Parathyroid adenoma (tissue), 2 donors: ENCODE results near the gene PTPN4.

ENCODE experiments used
- H2AFZ ChIP-seq: fragments of 300-600 bp; sonication (generic); one replicate; pipeline ENCODE4 v1.7.0; 2017; ENCODE audit warnings: antibody characterized with exemption, mild to moderate bottlenecking
- H3K27ac ChIP-seq: fragments of 300-600 bp; sonication (generic); one replicate; pipeline ENCODE4 v1.7.0; 2017
- H3K27me3 ChIP-seq: fragments of 300-600 bp; sonication (generic); one replicate; pipeline ENCODE4 v1.7.0; 2017; ENCODE audit warnings: low read length; ENCODE audit not compliant: control insufficient read depth, insufficient read depth
- H3K36me3 ChIP-seq: fragments of 300-600 bp; sonication (generic); one replicate; pipeline ENCODE4 v1.7.0; 2017; ENCODE audit warnings: low read length; ENCODE audit not compliant: control insufficient read depth, insufficient read depth
- H3K4me1 ChIP-seq: fragments of 300-600 bp; sonication (generic); one replicate; pipeline ENCODE4 v1.7.0; 2017; ENCODE audit warnings: control low read depth
- H3K4me2 ChIP-seq: fragments of 300-600 bp; sonication (generic); one replicate; pipeline ENCODE4 v1.7.0; 2017; ENCODE audit warnings: low read length
- H3K4me3 ChIP-seq: fragments of 300-600 bp; sonication (generic); one replicate; pipeline ENCODE4 v1.7.0; 2017; ENCODE audit warnings: low read depth, low read length
- H3K79me2 ChIP-seq: fragments of 300-600 bp; sonication (generic); one replicate; pipeline ENCODE4 v1.7.0; 2017; ENCODE audit warnings: control low read depth
- H3K9ac ChIP-seq: fragments of 300-600 bp; sonication (generic); one replicate; pipeline ENCODE4 v1.7.0; 2017; ENCODE audit warnings: mild to moderate bottlenecking
- H3K9me3 ChIP-seq: fragments of 300-600 bp; sonication (generic); one replicate; pipeline ENCODE4 v1.7.0; 2017; ENCODE audit warnings: low read length; ENCODE audit not compliant: control insufficient read depth
- CTCF ChIP-seq: fragments of 300-600 bp; sonication (generic); IDR thresholded peaks from one replicate; pipeline ENCODE4 v1.7.0; 2017; ENCODE audit warnings: antibody characterized with exemption, mild to moderate bottlenecking
- donor health status: primary hyperparathyroidism.

Gene PTPN4

DNA sequence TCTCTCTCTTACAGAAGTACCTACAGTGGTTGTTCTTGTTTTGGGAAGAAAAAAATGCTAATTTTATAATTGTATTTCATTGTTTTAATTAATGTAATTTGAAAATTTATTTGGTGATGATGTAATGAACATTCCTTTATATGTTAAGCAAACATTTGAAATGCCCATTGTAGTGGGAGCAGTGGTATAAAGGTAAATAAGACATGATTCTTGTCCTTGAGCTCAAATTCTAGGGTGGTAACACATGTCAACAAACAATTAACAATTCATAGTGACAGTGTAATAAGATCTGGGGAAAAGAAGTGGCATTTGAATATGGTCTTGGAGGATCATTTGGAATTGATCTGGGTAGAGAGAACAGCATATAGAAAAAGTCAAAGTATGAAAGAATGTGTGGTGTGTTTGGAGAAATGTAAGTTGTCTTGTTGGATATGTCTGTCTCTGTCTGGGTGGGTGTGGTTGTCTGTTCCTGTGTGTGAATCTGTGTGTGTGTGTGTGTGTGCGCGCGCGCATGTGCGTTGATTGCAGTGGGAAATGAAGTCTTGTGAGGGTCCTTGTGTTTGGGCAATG is 5.8 kb downstream of the PTPN4 start:
- Histone ChIP-seq H3K79me2 (peaks cover 36% of the 10 kb centered on the region), H3K27me3 (no peaks in the 10 kb centered on the region), H3K4me1 (peaks cover 3% of the 10 kb centered on the region), H3K36me3 (no peaks in the 10 kb centered on the region), H3K27ac (no peak overlapping the region), H3K4me3 (no peak overlapping the region), H3K9ac (no peak overlapping the region), H3K4me2 (no peak overlapping the region), H2AFZ (no peak overlapping the region), H3K9me3 (no peaks in the 10 kb centered on the region)
- no peak for TF ChIP-seq CTCF

GRCh38 chr2:119766944-119767343 is 7.2 kb downstream of the PTPN4 start:
- H3K9me3 ChIP-seq: no peaks in the 10 kb centered on the region
- no peak overlapping the region for H3K4me3 ChIP-seq
- H3K79me2 ChIP-seq: peaks cover 32% of the 10 kb centered on the region
- no peaks in the 10 kb centered on the region for H3K27me3 ChIP-seq
- H3K9ac ChIP-seq: no peak overlapping the region
- no peaks in the 10 kb centered on the region for H3K36me3 ChIP-seq
- no peak overlapping the region for H2AFZ ChIP-seq
- TF ChIP-seq CTCF: no peak
- peaks cover 10% of the 10 kb centered on the region for H3K4me1 ChIP-seq
- no peak overlapping the region for H3K27ac ChIP-seq
- H3K4me2 ChIP-seq: no peak overlapping the region

GRCh38 chr2:119768742-119769141 is 9.0 kb downstream of the PTPN4 start:
- Histone ChIP-seq H3K4me2 (no peak overlapping the region), H2AFZ (no peak overlapping the region), H3K27me3 (no peaks in the 10 kb centered on the region), H3K36me3 (no peaks in the 10 kb centered on the region), H3K4me1 (peaks cover 13% of the 10 kb centered on the region), H3K9ac (no peak overlapping the region), H3K79me2 (peaks cover 30% of the 10 kb centered on the region), H3K4me3 (no peak overlapping the region), H3K27ac (no peak overlapping the region), H3K9me3 (no peaks in the 10 kb centered on the region)
- TF ChIP-seq CTCF: no peak

- H3K79me2 ChIP-seq: peaks cover 30% of the 10 kb centered on the region
- no peak for TF ChIP-seq CTCF
- H2AFZ ChIP-seq: no peak overlapping the region
- H3K4me1 ChIP-seq: peaks cover 13% of the 10 kb centered on the region
- no peaks in the 10 kb centered on the region for H3K27me3 ChIP-seq
- H3K36me3 ChIP-seq: no peaks in the 10 kb centered on the region
- H3K4me2 ChIP-seq: no peak overlapping the region
- no peak overlapping the region for H3K27ac ChIP-seq
- H3K9ac ChIP-seq: no peak overlapping the region
- H3K9me3 ChIP-seq: no peaks in the 10 kb centered on the region
- H3K4me3 ChIP-seq: no peak overlapping the region
Measured at GRCh38 chr2:119769645-119770044, 9.9 kb downstream of the PTPN4 start.

DNA sequence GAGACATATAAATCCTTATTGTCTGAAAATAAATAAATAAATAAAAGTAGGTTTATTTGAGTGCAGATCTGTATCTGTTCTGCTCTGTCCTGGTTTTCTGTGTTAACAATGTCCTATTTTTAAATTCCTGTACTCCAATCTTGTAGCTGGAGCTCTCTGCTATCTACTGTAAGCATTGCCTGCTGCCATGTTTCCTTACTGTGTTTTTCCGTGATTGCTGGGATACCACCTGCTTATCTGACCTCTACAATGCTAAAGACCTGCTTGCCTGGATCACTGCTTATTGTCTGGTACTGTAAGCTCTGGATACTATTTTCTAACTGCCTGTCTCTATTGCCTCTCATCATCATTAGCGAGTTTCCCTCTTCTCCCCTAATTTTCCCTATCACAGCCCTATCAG is 11.6 kb downstream of the PTPN4 start:
- Histone ChIP-seq H3K4me3 (no peak overlapping the region), H3K79me2 (peaks cover 36% of the 10 kb centered on the region), H3K9me3 (no peaks in the 10 kb centered on the region), H3K4me2 (peak overlapping the region; percentile 15), H3K9ac (no peak overlapping the region), H3K4me1 (peaks cover 13% of the 10 kb centered on the region), H3K27ac (no peak overlapping the region), H3K36me3 (no peaks in the 10 kb centered on the region), H2AFZ (no peak overlapping the region), H3K27me3 (no peaks in the 10 kb centered on the region)
- TF ChIP-seq CTCF: no peak
